GM12801 (cell line): Measurements from ENCODE around the gene SSTR3.

Experiments
- TF ChIP-seq, protein P1 (sequence below): IDR thresholded peaks from one replicate; pipeline ENCODE4 v1.5.1; 2011; ENCODE audit warnings: control low read depth; ENCODE audit not compliant: insufficient read length; ENCODE audit errors: extremely low read depth

SSTR3 gene

DNA sequence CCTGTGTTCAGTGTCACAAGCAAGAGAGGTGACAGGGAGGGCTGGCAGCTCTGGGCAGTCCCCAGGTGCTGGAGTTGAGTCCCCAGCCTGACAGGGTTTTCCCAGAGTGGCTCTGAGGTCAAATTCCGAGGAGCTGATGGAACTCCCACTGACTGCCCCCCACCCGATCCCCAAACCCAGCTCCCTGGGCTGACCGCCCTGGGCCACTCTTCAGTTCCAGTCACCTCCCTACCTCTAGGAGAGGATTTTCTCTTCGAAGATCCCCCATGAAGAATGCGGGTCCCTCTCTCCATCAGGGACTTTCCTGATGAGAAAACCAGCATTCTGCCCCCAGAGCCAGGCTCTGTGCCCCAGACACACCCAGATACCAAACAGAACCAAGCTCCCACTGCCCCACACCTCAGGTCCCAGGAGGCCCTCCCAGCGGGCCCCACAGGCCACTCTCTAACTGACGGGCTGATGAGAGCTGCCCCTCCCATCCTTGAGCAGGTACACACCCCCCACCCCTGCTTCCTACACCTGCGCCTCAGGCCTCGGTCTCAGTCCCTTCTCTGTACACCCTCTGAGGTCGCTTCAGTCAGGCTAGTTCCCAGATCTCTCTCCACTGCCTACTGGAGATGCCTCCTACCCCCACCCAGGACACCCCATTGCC, 43.9 kb upstream of the SSTR3 start:
- TF ChIP-seq, protein P1, sequence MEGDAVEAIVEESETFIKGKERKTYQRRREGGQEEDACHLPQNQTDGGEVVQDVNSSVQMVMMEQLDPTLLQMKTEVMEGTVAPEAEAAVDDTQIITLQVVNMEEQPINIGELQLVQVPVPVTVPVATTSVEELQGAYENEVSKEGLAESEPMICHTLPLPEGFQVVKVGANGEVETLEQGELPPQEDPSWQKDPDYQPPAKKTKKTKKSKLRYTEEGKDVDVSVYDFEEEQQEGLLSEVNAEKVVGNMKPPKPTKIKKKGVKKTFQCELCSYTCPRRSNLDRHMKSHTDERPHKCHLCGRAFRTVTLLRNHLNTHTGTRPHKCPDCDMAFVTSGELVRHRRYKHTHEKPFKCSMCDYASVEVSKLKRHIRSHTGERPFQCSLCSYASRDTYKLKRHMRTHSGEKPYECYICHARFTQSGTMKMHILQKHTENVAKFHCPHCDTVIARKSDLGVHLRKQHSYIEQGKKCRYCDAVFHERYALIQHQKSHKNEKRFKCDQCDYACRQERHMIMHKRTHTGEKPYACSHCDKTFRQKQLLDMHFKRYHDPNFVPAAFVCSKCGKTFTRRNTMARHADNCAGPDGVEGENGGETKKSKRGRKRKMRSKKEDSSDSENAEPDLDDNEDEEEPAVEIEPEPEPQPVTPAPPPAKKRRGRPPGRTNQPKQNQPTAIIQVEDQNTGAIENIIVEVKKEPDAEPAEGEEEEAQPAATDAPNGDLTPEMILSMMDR: no peak

- TF ChIP-seq, protein P1: no peak
Measured at GRCh38 chr22:37255558-37256006, 43.3 kb upstream of the SSTR3 start.

DNA sequence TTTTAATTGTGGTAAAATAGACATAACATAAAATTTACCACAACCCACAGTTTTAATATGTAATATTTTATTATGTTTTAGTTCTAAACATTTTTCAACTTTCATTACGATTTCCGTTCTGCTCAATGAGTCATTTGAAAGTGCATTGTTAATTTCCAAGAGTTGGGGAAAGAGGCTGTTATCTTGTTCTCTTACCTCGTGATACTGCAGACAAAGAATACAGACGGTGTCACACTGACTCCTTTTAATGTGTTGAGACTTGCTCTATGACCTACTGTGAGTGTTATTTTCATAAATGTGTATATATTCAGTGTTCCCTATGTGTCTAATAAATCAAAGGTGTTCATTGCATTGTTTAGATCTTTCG, 42.6 kb upstream of the SSTR3 start:
- TF ChIP-seq, protein P1: no peak

DNA sequence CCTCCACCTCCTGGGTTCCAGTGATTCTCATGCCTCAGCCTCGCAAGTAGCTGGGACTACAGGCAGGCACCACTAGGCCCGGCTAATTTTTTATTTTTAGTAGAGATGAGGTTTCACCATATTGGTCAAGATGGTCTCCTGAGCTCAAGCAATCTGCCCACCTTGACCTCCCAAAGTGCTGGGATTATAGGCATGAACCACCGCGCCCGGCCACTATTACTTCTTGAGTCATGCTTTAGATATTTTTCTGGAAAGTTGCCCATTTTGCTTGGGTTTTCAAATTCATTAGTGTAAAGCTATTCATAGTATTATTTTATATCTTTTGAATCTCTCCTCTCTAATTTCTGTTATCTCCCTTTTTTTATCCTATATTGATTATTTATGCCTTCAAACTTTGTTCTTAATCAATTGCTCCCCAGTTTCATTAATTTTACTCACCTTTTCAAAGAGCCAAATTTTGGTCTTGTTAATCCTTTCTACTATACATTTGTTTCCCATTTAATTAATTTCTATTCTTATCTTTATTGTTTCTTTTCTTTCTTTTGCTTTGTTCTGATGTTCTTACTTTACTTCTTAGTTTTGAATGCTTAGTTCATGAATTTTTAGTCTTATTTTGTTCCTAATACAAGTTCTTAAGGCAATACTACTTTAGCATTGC, 42.1 kb upstream of the SSTR3 start:
- TF ChIP-seq, protein P1: no peak

GRCh38 chr22:37253126-37253660, 40.9 kb upstream of the SSTR3 start:
- TF ChIP-seq, protein P1: no peak

DNA sequence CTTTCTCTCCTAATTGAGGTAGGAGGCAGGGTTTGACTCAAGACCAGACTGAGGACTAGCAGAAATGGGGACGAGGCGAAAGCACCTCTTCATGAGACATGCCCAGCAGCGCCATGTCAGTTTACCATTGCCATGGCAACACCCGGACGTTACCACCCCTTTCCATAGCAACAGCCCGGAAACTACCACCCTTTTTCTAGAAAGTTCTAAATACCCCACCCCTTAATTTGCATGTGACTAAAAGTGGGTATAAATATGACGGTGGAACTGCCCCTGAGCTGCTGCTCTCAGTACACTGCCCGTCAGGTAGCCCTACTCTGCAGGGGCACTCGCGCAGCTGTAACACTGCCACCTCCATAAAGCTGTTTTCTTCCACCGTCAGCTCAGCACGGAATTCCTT, 37.7 kb upstream of the SSTR3 start:
- TF ChIP-seq, protein P1: no peak

- TF ChIP-seq, protein P1: no peak
Measured at GRCh38 chr22:37248251-37248650, 36.0 kb upstream of the SSTR3 start.
